Gastroesophageal sphincter (tissue), 4 donors: Measurements from ENCODE around the gene CHST1. TPM values are rescaled to one million over a fixed set of nuclear protein-coding genes. Genes with fewer than 3 reads are reported as not detected.

Source experiments
- ATAC-seq: fragments of 150-250 bp; one replicate; pipeline ENCODE4 v1.9.1; 2016; ENCODE audit warnings: mild to moderate bottlenecking, moderate library complexity
- H3K27ac ChIP-seq, 4 donors: fragments of 200-600 bp; sonication (generic) in 3 of 4; 1 replicate in 3 of 4; 2 replicates in 1 of 4; pipeline ENCODE4 v1.5.1; 2016 to 2019
- H3K27me3 ChIP-seq: fragments of 200-600 bp; sonication (generic); one replicate; pipeline ENCODE4 v1.5.1; 2019
- H3K36me3 ChIP-seq, 2 donors: fragments of 200-600 bp; sonication (generic); one replicate each; pipeline ENCODE4 v1.5.1; 2019; ENCODE audit warnings: control low read depth in 1 of 2
- H3K4me1 ChIP-seq, 3 donors: fragments of 200-600 bp; sonication (generic); 1 replicate in 2 of 3; 2 replicates in 1 of 3; pipeline ENCODE4 v1.5.1; 2016 to 2019; ENCODE audit warnings: control low read depth in 2 of 3
- H3K4me3 ChIP-seq, 2 donors: fragments of 200-600 bp; sonication (generic); one replicate each; pipeline ENCODE4 v1.5.1; 2019; ENCODE audit warnings: mild to moderate bottlenecking in 1 of 2, moderate library complexity in 1 of 2
- H3K9me3 ChIP-seq, 3 donors: fragments of 200-600 bp; sonication (generic); one replicate each; pipeline ENCODE4 v1.5.1; 2017 to 2019; ENCODE audit warnings: control low read depth in 2 of 3
- EP300 ChIP-seq: sonication (generic); formaldehyde crosslinking; IDR thresholded peaks from one replicate; pipeline ENCODE4 v1.6.1; 2017; ENCODE audit warnings: antibody characterized with exemption, mild to moderate bottlenecking
- POLR2A ChIP-seq, 2 donors: fragments of 450-650 bp; IDR thresholded peaks; one replicate each; pipeline ENCODE4 v1.6.1; 2017; ENCODE audit warnings: antibody characterized with exemption in 2 of 2, mild to moderate bottlenecking in 2 of 2, moderate library complexity in 1 of 2
- POLR2AphosphoS5 ChIP-seq: sonication (generic); formaldehyde crosslinking; IDR thresholded peaks from one replicate; pipeline ENCODE4 v1.6.1; 2017; ENCODE audit warnings: antibody characterized with exemption
- WGBS, 2 donors: methylation state at CpG; one replicate each; pipeline ENCODE4 v1.1.5; 2018; ENCODE audit warnings: low coverage in 1 of 2; 5-methylcytosine and 5-hydroxymethylcytosine counted together
- total RNA-seq, 4 donors: library from RNA; depleted of rRNA; stranded (reverse); fragments of >200 nt; gene quantifications; one replicate each; pipeline ENCODE4 v1.1.0, GENCODE V29; 2016
- TF ChIP-seq, protein P1 (sequence below), 4 experiments: fragments of 200-600 bp in 2 of 4; fragments of 450-650 bp in 2 of 4; sonication (generic) in 1 of 4; IDR thresholded peaks; one replicate each; pipeline ENCODE4 v1.5.1; 2017 to 2019; ENCODE audit warnings: antibody characterized with exemption in 4 of 4, mild to moderate bottlenecking in 2 of 4, moderate library complexity in 2 of 4

The CHST1 gene, protein sequence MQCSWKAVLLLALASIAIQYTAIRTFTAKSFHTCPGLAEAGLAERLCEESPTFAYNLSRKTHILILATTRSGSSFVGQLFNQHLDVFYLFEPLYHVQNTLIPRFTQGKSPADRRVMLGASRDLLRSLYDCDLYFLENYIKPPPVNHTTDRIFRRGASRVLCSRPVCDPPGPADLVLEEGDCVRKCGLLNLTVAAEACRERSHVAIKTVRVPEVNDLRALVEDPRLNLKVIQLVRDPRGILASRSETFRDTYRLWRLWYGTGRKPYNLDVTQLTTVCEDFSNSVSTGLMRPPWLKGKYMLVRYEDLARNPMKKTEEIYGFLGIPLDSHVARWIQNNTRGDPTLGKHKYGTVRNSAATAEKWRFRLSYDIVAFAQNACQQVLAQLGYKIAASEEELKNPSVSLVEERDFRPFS
- total RNA-seq, result 1 to 10 TPM; 2.1 to 4.7 (median 2.4) TPM

DNA sequence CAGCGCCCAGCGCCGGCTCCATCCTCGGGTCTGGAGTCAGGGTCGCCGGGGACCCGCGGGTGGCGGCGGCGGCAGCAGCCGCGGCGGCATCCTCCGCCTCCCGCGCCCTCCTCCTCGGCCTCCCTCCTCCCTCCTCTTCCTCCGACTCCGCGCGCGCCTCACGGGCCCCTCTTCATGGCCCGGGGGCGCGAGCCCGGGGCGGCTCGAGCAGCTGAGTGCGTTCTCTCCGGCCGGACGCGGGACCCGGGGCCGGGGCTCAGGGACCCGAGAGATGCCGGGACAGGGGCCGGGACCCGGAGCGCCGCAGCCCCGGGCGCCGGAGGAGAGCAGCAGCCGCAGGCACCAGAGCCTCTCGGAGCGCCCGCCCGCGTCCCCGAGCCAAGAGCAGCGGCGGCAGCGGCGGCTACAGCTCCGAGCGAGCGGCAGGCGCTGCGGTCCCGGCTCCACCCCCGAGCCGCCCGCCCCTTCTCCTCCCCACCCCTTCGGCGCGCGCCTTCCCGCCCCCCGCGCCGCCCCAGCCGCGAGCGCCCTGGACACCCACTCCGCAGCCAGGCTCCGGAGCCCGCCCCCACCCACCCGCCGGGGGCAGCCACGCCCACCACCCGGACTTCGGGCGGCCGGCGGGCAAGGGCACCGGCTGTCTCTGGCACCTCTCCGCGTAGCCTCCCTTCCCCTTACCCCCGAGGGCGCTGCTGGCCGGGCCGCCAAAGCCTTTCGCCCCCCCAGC is at the start of gene CHST1:
CHST1 (minus strand) TSS at position 417 of the 727 bp plus-strand sequence. CDS start 14,699 bp downstream, outside the sequence.
- Histone ChIP-seq H3K4me1 (peaks cover 0 to 39% (median 9%) of the 10 kb centered on the region in 3 donors), H3K9me3 (no peaks in the 10 kb centered on the region), H3K4me3 (peak within 1 kb of the TSS; percentile 44 to 79), H3K36me3 (no peaks in the 10 kb centered on the region), H3K27ac (peak within 1 kb of the TSS in 3 of 4 donors; percentile 51 to 76 (median 54)), H3K27me3 (peaks cover 48% of the 10 kb centered on the region)
- ATAC-seq, result peak; percentile 83
- TF ChIP-seq POLR2AphosphoS5 (no peak), EP300 (no peak), POLR2A (IDR thresholded peaks at IDR 0.05) (no peak)
- TF ChIP-seq, protein P1, sequence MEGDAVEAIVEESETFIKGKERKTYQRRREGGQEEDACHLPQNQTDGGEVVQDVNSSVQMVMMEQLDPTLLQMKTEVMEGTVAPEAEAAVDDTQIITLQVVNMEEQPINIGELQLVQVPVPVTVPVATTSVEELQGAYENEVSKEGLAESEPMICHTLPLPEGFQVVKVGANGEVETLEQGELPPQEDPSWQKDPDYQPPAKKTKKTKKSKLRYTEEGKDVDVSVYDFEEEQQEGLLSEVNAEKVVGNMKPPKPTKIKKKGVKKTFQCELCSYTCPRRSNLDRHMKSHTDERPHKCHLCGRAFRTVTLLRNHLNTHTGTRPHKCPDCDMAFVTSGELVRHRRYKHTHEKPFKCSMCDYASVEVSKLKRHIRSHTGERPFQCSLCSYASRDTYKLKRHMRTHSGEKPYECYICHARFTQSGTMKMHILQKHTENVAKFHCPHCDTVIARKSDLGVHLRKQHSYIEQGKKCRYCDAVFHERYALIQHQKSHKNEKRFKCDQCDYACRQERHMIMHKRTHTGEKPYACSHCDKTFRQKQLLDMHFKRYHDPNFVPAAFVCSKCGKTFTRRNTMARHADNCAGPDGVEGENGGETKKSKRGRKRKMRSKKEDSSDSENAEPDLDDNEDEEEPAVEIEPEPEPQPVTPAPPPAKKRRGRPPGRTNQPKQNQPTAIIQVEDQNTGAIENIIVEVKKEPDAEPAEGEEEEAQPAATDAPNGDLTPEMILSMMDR (IDR thresholded peaks at IDR 0.05), result no peak
- no CpG with 5 or more reads among the region's 96 CpGs for WGBS, 2 donors

DNA sequence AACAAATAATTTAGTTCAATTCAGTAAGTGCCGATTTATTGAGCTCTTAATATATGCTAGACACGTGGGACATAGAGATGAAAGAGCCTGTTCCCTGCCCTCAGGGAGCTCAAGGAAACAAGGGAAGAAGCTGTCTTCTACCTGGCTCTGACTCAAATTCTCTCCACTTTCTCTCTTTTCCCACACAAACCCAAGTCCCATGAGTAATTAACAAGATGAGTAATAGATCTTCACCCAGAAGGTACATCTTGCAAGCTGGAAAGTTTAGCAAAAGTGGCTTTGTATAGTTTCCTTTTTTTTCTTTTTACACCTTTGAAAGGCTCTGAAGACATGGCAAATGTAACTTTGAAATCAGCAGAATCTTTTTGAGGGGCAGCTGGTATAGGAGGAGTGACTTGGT is 48.2 kb upstream of the CHST1 start:
- Histone ChIP-seq H3K27me3 (peaks cover 4% of the 10 kb centered on the region), H3K36me3 (no peaks in the 10 kb centered on the region), H3K4me1 (no peaks in the 10 kb centered on the region), H3K27ac (no peak overlapping the region), H3K4me3 (no peak overlapping the region), H3K9me3 (no peaks in the 10 kb centered on the region)
- WGBS, 2 donors, result 90 to 93% methylated on average over 2 of the region's 2 CpGs
- no peak for TF ChIP-seq POLR2AphosphoS5
- TF ChIP-seq EP300, result no peak
- TF ChIP-seq POLR2A (IDR thresholded peaks at IDR 0.05), result no peak
- TF ChIP-seq, protein P1 (IDR thresholded peaks at IDR 0.05), result no peak
- no peak for ATAC-seq

DNA sequence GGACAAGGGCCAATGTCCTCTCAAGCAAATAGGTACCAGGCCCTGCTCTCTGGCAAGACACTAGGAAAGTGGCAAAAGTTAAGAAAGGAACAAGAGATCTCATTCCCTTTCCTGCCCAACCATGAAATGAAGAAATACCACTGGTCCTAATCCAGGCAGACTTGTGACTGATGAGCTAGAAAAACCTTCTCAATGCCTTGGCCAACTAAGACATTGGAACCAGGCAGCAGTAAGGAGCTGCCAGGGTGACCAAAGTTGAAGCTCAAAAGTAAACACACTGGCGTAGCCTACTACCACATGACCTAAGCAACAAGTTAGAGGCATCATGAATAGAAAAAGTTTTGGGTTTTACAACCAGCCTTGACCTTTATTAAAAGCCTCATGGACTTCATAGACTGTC is 45.1 kb upstream of the CHST1 start:
- WGBS, 2 donors, result 50 to 56% methylated on average over 1 of the region's 1 CpG
- Histone ChIP-seq H3K36me3 (no peaks in the 10 kb centered on the region), H3K27me3 (peaks cover 11% of the 10 kb centered on the region), H3K4me1 (no peaks in the 10 kb centered on the region), H3K9me3 (no peaks in the 10 kb centered on the region), H3K4me3 (no peak overlapping the region), H3K27ac (no peak overlapping the region)
- TF ChIP-seq POLR2A (IDR thresholded peaks at IDR 0.05) (no peak), EP300 (no peak), POLR2AphosphoS5 (no peak)
- TF ChIP-seq, protein P1 (IDR thresholded peaks at IDR 0.05), result no peak
- no peak for ATAC-seq

DNA sequence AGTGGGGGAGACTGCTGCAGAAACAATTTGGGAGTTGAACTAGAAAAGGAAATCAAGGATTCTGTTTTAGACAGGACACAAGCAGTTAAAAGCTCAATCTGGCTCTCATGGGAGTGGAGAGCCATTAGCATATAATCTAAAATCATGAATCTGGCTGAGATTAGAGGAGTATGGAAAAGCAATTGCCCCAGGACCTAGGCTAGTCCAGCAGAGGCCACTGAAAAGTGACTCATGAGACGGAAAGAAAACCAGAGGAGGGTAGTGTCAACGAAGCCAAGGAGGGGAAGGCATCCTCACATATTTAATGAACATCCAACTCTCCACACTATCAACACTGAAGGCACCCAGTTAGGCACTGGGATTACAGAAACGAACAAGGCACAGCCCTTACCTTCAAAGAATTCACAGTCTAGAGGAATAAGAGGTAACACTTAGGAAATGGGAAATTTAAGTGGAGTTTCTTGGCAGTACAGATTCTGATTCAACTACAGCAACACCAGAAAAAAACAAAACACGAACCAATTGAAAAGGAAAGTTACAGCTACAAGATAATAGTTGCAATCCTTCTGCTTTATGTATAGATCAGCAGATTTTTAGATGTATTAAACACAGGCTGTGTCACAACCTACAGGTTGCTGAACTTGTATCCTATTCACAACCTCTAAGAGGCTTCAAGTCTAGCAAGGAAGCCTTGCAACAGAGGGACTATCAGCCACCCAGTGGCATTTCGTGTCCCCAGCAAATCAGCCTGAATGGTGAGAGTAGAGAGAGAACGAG is 43.7 kb upstream of the CHST1 start:
- H3K4me1 ChIP-seq, result no peaks in the 10 kb centered on the region
- no peak overlapping the region for H3K27ac ChIP-seq
- WGBS, 2 donors, result 56 to 59% methylated on average over 3 to 4 of the region's 6 CpGs
- TF ChIP-seq EP300 (no peak), POLR2AphosphoS5 (no peak), POLR2A (IDR thresholded peaks at IDR 0.05) (no peak)
- TF ChIP-seq, protein P1 (IDR thresholded peaks at IDR 0.05), result no peak
- H3K27me3 ChIP-seq, result peaks cover 11% of the 10 kb centered on the region
- H3K9me3 ChIP-seq, result no peaks in the 10 kb centered on the region
- H3K36me3 ChIP-seq, result no peaks in the 10 kb centered on the region
- no peak for ATAC-seq
- no peak overlapping the region for H3K4me3 ChIP-seq
